Chondrocyte (in vitro differentiated cells): ENCODE data around the gene SLC35F1. TPM values are rescaled to one million over a fixed set of nuclear protein-coding genes. Genes with fewer than 3 reads are reported as not detected.

Source experiments
- DNase-seq: peaks from one replicate; pipeline ENCODE4 v3.0.0; 2021; ENCODE audit warnings: mixed read lengths, low spot score
- H3K27ac Mint-ChIP-seq: one replicate; pipeline ENCODE4 v1.8.0; 2021; ENCODE audit warnings: mild to moderate bottlenecking, moderate library complexity, mixed read lengths; ENCODE audit not compliant: unreplicated experiment
- H3K27me3 Mint-ChIP-seq: 2 replicates; pipeline ENCODE4 v1.8.0; 2021; ENCODE audit warnings: low read depth, mixed read lengths
- H3K36me3 Mint-ChIP-seq: 2 replicates; pipeline ENCODE4 v1.8.0; 2021; ENCODE audit warnings: low read depth, mixed read lengths
- H3K4me1 Mint-ChIP-seq: 2 replicates; pipeline ENCODE4 v1.8.0; 2021; ENCODE audit warnings: low read depth, mild to moderate bottlenecking, mixed read lengths
- H3K4me3 Mint-ChIP-seq: one replicate; pipeline ENCODE4 v1.8.0; 2021; ENCODE audit warnings: mild to moderate bottlenecking, moderate library complexity, mixed read lengths; ENCODE audit not compliant: unreplicated experiment
- H3K9me3 Mint-ChIP-seq: 2 replicates; pipeline ENCODE4 v1.8.0; 2021; ENCODE audit warnings: low read depth, mixed read lengths
- CTCF ChIP-seq: fragments of 200-600 bp; sonication (generic); IDR thresholded peaks from 2 replicates; pipeline ENCODE4 v1.5.0; 2021; ENCODE audit warnings: antibody characterized with exemption, mild to moderate bottlenecking, moderate library complexity
- total RNA-seq: library from RNA; stranded (reverse); gene quantifications from 3 replicates; pipeline ENCODE4 v1.2.1, GENCODE V29; 2021

SLC35F1 gene
- total RNA-seq, 1 donor from 2014 or later = not detected

GRCh38 chr6:118295336-118295735 lies 388.3 kb downstream of the SLC35F1 start:
- no peak overlapping the region for H3K4me3 Mint-ChIP-seq
- no peaks in the 10 kb centered on the region for H3K36me3 Mint-ChIP-seq
- H3K4me1 Mint-ChIP-seq = no peaks in the 10 kb centered on the region
- no peak for DNase-seq
- H3K9me3 Mint-ChIP-seq = no peaks in the 10 kb centered on the region
- no peak for TF ChIP-seq CTCF
- H3K27ac Mint-ChIP-seq = no peak overlapping the region
- H3K27me3 Mint-ChIP-seq = no peaks in the 10 kb centered on the region

- TF ChIP-seq CTCF = no peak
- Mint-ChIP-seq H3K27ac (no peak overlapping the region), H3K27me3 (no peaks in the 10 kb centered on the region), H3K4me3 (no peak overlapping the region), H3K9me3 (no peaks in the 10 kb centered on the region), H3K4me1 (no peaks in the 10 kb centered on the region), H3K36me3 (no peaks in the 10 kb centered on the region)
- DNase-seq = no peak
Measured at GRCh38 chr6:118296129-118296901, 389.3 kb downstream of the SLC35F1 start.

GRCh38 chr6:118297821-118298220 lies 390.8 kb downstream of the SLC35F1 start:
- H3K4me1 Mint-ChIP-seq = no peaks in the 10 kb centered on the region
- H3K9me3 Mint-ChIP-seq = no peaks in the 10 kb centered on the region
- no peaks in the 10 kb centered on the region for H3K36me3 Mint-ChIP-seq
- no peak overlapping the region for H3K27ac Mint-ChIP-seq
- H3K4me3 Mint-ChIP-seq = no peak overlapping the region
- DNase-seq = no peak
- TF ChIP-seq CTCF = no peak
- no peaks in the 10 kb centered on the region for H3K27me3 Mint-ChIP-seq

GRCh38 chr6:118298476-118299427 lies 391.7 kb downstream of the SLC35F1 start:
- DNase-seq = no peak

More at GRCh38 chr6:118298476-118299427, 391.7 kb downstream of the SLC35F1 start:
- no peaks in the 10 kb centered on the region for H3K27me3 Mint-ChIP-seq
- H3K27ac Mint-ChIP-seq = no peak overlapping the region
- no peak overlapping the region for H3K4me3 Mint-ChIP-seq
- H3K9me3 Mint-ChIP-seq = no peaks in the 10 kb centered on the region
- H3K4me1 Mint-ChIP-seq = no peaks in the 10 kb centered on the region
- no peak for TF ChIP-seq CTCF
- H3K36me3 Mint-ChIP-seq = no peaks in the 10 kb centered on the region
